H1 (cell line): ENCODE data around the gene TSR3. TPM values are rescaled to one million over a fixed set of nuclear protein-coding genes. Genes with fewer than 3 reads are reported as not detected.

Experiments
- CHD2 ChIP-seq: IDR thresholded peaks from 2 replicates; pipeline ENCODE4 v1.6.1; 2012; ENCODE audit warnings: low read length, improper control_type of control experiment
- SIX5 ChIP-seq: IDR thresholded peaks from 2 replicates; pipeline ENCODE4 v1.6.1; 2011; ENCODE audit warnings: mild to moderate bottlenecking, low read depth, low read length
- TAF1 ChIP-seq: IDR thresholded peaks from 2 replicates; pipeline ENCODE4 v1.6.1; 2011; ENCODE audit warnings: mild to moderate bottlenecking, low read depth, low read length
- polyA plus RNA-seq, 7 experiments: library from polyadenylated mRNA; depleted of rRNA in 3 of 7; stranded (reverse) in 5 of 7; unstranded in 2 of 7; fragments of >200 nt in 5 of 7; fragments of 200-250 nt in 2 of 7; gene quantifications; 1 replicate in 5 of 7; 2 replicates in 1 of 7; 4 replicates in 1 of 7; pipeline versions ENCODE4 v1.2.1 to v1.2.3, GENCODE V29; 2011 to 2013; ENCODE audit warnings: missing spikeins in 2 of 7, mixed read lengths in 2 of 7
- total RNA-seq: library from RNA; stranded (reverse); fragmentation: NEBNext Ultra II Directional; extraction: Animal tissue kit (Norgen Biotek cat#: 25700); gene quantifications from 2 replicates; pipeline ENCODE4 v1.2.1, GENCODE V29; 2021
- TF ChIP-seq, protein P1 (sequence below): fragments of 300-600 bp; sonication (generic); IDR thresholded peaks from 2 replicates; pipeline ENCODE4 v1.7.1; 2012; ENCODE audit warnings: low read length, moderate library complexity, mild to moderate bottlenecking, inconsistent platforms; ENCODE audit not compliant: insufficient replicate concordance
- TF ChIP-seq, protein P2 (sequence below): IDR thresholded peaks from 2 replicates; pipeline ENCODE4 v1.6.1; 2012; ENCODE audit warnings: inconsistent platforms

TSR3 gene
- total and polyA plus RNA-seq, 2 of the 8 experiments (the other 6 are each of a cell fraction or from before 2014, with no cell fraction given): 43.1 to 52.3 TPM

DNA sequence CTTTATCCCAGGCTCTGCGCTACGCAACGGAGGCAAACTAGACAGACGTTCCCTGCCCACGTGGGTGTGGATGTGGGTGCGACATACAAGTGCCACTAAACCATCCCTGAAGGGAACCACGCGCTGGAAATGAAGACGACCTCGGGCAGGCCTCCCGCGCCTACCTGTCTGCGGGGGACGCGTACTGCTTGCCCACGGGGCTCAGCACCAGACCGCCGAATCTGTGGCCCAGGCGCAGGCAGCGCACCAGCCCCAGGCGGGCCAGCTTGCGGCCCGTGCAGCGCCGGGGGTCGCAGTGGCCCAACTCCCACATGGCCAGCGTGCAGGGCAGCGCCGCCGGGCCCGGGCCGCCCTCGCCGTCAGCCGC is 480 bp downstream of the TSR3 start (continued):
- TF ChIP-seq, protein P1, sequence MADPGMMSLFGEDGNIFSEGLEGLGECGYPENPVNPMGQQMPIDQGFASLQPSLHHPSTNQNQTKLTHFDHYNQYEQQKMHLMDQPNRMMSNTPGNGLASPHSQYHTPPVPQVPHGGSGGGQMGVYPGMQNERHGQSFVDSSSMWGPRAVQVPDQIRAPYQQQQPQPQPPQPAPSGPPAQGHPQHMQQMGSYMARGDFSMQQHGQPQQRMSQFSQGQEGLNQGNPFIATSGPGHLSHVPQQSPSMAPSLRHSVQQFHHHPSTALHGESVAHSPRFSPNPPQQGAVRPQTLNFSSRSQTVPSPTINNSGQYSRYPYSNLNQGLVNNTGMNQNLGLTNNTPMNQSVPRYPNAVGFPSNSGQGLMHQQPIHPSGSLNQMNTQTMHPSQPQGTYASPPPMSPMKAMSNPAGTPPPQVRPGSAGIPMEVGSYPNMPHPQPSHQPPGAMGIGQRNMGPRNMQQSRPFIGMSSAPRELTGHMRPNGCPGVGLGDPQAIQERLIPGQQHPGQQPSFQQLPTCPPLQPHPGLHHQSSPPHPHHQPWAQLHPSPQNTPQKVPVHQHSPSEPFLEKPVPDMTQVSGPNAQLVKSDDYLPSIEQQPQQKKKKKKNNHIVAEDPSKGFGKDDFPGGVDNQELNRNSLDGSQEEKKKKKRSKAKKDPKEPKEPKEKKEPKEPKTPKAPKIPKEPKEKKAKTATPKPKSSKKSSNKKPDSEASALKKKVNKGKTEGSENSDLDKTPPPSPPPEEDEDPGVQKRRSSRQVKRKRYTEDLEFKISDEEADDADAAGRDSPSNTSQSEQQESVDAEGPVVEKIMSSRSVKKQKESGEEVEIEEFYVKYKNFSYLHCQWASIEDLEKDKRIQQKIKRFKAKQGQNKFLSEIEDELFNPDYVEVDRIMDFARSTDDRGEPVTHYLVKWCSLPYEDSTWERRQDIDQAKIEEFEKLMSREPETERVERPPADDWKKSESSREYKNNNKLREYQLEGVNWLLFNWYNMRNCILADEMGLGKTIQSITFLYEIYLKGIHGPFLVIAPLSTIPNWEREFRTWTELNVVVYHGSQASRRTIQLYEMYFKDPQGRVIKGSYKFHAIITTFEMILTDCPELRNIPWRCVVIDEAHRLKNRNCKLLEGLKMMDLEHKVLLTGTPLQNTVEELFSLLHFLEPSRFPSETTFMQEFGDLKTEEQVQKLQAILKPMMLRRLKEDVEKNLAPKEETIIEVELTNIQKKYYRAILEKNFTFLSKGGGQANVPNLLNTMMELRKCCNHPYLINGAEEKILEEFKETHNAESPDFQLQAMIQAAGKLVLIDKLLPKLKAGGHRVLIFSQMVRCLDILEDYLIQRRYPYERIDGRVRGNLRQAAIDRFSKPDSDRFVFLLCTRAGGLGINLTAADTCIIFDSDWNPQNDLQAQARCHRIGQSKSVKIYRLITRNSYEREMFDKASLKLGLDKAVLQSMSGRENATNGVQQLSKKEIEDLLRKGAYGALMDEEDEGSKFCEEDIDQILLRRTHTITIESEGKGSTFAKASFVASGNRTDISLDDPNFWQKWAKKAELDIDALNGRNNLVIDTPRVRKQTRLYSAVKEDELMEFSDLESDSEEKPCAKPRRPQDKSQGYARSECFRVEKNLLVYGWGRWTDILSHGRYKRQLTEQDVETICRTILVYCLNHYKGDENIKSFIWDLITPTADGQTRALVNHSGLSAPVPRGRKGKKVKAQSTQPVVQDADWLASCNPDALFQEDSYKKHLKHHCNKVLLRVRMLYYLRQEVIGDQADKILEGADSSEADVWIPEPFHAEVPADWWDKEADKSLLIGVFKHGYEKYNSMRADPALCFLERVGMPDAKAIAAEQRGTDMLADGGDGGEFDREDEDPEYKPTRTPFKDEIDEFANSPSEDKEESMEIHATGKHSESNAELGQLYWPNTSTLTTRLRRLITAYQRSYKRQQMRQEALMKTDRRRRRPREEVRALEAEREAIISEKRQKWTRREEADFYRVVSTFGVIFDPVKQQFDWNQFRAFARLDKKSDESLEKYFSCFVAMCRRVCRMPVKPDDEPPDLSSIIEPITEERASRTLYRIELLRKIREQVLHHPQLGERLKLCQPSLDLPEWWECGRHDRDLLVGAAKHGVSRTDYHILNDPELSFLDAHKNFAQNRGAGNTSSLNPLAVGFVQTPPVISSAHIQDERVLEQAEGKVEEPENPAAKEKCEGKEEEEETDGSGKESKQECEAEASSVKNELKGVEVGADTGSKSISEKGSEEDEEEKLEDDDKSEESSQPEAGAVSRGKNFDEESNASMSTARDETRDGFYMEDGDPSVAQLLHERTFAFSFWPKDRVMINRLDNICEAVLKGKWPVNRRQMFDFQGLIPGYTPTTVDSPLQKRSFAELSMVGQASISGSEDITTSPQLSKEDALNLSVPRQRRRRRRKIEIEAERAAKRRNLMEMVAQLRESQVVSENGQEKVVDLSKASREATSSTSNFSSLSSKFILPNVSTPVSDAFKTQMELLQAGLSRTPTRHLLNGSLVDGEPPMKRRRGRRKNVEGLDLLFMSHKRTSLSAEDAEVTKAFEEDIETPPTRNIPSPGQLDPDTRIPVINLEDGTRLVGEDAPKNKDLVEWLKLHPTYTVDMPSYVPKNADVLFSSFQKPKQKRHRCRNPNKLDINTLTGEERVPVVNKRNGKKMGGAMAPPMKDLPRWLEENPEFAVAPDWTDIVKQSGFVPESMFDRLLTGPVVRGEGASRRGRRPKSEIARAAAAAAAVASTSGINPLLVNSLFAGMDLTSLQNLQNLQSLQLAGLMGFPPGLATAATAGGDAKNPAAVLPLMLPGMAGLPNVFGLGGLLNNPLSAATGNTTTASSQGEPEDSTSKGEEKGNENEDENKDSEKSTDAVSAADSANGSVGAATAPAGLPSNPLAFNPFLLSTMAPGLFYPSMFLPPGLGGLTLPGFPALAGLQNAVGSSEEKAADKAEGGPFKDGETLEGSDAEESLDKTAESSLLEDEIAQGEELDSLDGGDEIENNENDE: no peak
- TF ChIP-seq, protein P2, sequence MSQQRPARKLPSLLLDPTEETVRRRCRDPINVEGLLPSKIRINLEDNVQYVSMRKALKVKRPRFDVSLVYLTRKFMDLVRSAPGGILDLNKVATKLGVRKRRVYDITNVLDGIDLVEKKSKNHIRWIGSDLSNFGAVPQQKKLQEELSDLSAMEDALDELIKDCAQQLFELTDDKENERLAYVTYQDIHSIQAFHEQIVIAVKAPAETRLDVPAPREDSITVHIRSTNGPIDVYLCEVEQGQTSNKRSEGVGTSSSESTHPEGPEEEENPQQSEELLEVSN: no peak
- no peak for TF ChIP-seq SIX5
- TF ChIP-seq TAF1: no peak
- no peak for TF ChIP-seq CHD2
